ENCODE results near the gene SLCO2A1. TPM values are rescaled to one million over a fixed set of nuclear protein-coding genes. Genes with fewer than 3 reads are reported as not detected.

SLCO2A1 gene
- total and polyA plus RNA-seq, 4 experiments from 2014 or later, result not detected

DNA sequence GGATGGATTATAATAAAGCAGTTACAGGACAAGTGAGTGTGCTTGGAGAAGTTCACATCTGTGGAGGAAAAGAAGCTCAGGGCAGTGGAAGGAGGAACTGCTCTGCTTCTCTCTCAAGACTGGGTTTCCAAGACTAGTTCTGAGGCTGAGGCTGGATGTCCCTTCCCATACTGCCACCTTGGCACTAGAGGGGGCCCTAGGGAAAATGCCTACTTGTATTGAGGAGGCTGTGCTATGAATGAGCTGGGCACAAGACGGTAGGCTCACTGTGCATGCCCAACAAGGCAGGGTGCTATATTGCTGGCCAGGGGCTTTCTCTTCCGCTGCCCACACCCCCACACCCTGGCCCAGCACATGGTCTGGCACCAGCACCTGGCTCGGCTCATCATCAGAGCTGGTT is 65.2 kb downstream of the SLCO2A1 start:
- H3K4me3 Mint-ChIP-seq, result no peak overlapping the region
- no peak for DNase-seq
- Histone ChIP-seq H3K27me3 (ENCODE audit: insufficient read depth, low read length) (no peaks in the 10 kb centered on the region), H3K4me1 (ENCODE audit: insufficient read depth, low read length) (no peaks in the 10 kb centered on the region), H3K9me3 (ENCODE audit: control insufficient read depth in 1 of 2, low read length in 2 of 2) (no peaks in the 10 kb centered on the region), H3K36me3 (ENCODE audit: insufficient read depth, low read length) (no peaks in the 10 kb centered on the region), H3K27ac (ENCODE audit: low read depth, low read length) (no peak overlapping the region), H3K4me3 (ENCODE audit: low read length in 2 of 2) (no peak overlapping the region)
- H3K27ac Mint-ChIP-seq, result no peak overlapping the region
- CTCF ChIA-PET (ENCODE audit: partially characterized antibody), result no interaction called here
- H3K27me3 Mint-ChIP-seq, result peaks cover 1 to 3% of the 10 kb centered on the region in 2 donors
- POLR2A ChIA-PET (ENCODE audit: partially characterized antibody), result interaction anchor here (0.6 kb wide), 1 partner anchor 12 kb away, joined by 3 read pairs; no protein-coding TSS in a partner anchor
- no peaks in the 10 kb centered on the region for H3K4me1 Mint-ChIP-seq
- no peaks in the 10 kb centered on the region for H3K36me3 Mint-ChIP-seq
- intact Hi-C loops (cut with micrococcal nuclease), result no loop called here
- peaks cover 0 to 2% (median 0%) of the 10 kb centered on the region in 8 donors for H3K9me3 Mint-ChIP-seq

DNA sequence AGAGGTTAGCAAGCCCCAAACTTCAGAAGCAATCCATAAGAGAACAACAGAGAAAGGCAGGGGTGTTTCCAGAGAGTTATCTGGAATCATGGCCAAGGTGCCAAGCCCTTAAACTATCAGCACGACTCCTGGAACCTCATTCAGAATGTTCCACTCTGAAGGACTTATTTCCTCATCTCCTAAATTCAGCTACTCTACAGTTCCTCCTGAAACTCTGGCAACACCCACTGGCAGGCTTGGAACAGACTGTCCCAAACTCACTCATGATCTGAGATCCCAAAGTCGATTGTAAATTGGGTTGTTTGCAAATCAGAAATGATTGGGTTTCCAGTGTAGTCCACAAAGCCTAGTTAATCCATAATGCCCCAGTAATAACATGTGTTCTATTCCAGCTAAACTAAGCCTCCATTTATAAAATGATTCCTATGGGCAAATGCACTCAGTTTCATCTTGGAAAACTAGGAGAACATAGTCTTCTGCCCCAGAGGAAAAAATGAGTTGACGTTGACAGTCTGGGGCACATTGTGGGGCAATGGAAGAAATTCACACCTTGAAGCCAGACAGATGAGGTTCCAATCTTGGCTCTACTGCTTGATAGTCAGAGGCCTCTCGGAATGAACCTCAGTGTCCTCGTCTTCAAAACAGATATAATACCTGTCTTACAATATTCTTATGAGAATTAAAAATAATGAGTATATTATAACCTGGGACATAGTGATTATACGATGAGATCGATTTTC is 65.9 kb downstream of the SLCO2A1 start:
- Histone ChIP-seq H3K4me3 (ENCODE audit: low read length in 2 of 2) (no peak overlapping the region), H3K36me3 (ENCODE audit: insufficient read depth, low read length) (no peaks in the 10 kb centered on the region), H3K27me3 (ENCODE audit: insufficient read depth, low read length) (no peaks in the 10 kb centered on the region), H3K27ac (ENCODE audit: low read depth, low read length) (no peak overlapping the region), H3K9me3 (ENCODE audit: control insufficient read depth in 1 of 2, low read length in 2 of 2) (no peaks in the 10 kb centered on the region), H3K4me1 (ENCODE audit: insufficient read depth, low read length) (no peaks in the 10 kb centered on the region)
- peaks cover 1 to 2% of the 10 kb centered on the region in 2 donors for H3K27me3 Mint-ChIP-seq
- H3K9me3 Mint-ChIP-seq, result peaks cover 0 to 2% (median 0%) of the 10 kb centered on the region in 8 donors
- no peaks in the 10 kb centered on the region for H3K36me3 Mint-ChIP-seq
- CTCF ChIA-PET (ENCODE audit: partially characterized antibody), result no interaction called here
- H3K4me3 Mint-ChIP-seq, result no peak overlapping the region
- POLR2A ChIA-PET (ENCODE audit: partially characterized antibody), result no interaction called here
- H3K27ac Mint-ChIP-seq, result no peak overlapping the region
- intact Hi-C loops (cut with micrococcal nuclease), result no loop called here
- H3K4me1 Mint-ChIP-seq, result no peaks in the 10 kb centered on the region
- no peak for DNase-seq

DNA sequence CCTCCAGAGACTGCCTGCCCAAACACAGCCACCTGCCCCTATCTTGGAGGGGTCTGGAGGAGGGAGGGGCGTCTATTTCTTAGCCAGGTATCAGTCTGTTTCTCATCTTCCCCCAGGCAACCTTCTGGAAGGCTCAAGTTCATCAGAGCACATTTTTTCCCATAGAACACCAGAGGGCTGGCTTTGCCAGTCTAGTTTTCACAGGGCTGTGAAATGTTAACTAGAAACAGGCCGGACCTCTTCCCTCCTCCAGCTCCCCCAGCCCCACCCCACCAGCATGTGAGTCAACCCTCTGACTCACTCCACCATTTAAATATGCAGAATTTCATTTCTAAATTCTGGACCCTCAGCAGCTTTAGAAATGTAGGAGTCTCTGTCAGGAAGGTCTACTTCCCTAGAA is 66.9 kb downstream of the SLCO2A1 start:
- Histone ChIP-seq H3K4me1 (ENCODE audit: insufficient read depth, low read length) (no peaks in the 10 kb centered on the region), H3K4me3 (ENCODE audit: low read length in 2 of 2) (no peak overlapping the region), H3K27ac (ENCODE audit: low read depth, low read length) (no peak overlapping the region), H3K27me3 (ENCODE audit: insufficient read depth, low read length) (no peaks in the 10 kb centered on the region), H3K9me3 (ENCODE audit: control insufficient read depth in 1 of 2, low read length in 2 of 2) (no peaks in the 10 kb centered on the region), H3K36me3 (ENCODE audit: insufficient read depth, low read length) (no peaks in the 10 kb centered on the region)
- ChIA-PET POLR2A (ENCODE audit: partially characterized antibody) (no interaction called here), CTCF (ENCODE audit: partially characterized antibody) (no interaction called here)
- H3K9me3 Mint-ChIP-seq, result peaks cover 0 to 2% (median 0%) of the 10 kb centered on the region in 8 donors
- intact Hi-C loops (cut with micrococcal nuclease), result no loop called here
- no peaks in the 10 kb centered on the region for H3K36me3 Mint-ChIP-seq
- DNase-seq, result no peak
- no peak overlapping the region for H3K27ac Mint-ChIP-seq
- H3K4me1 Mint-ChIP-seq, result no peaks in the 10 kb centered on the region
- H3K4me3 Mint-ChIP-seq, result no peak overlapping the region
- H3K27me3 Mint-ChIP-seq, result no peaks in the 10 kb centered on the region

DNA sequence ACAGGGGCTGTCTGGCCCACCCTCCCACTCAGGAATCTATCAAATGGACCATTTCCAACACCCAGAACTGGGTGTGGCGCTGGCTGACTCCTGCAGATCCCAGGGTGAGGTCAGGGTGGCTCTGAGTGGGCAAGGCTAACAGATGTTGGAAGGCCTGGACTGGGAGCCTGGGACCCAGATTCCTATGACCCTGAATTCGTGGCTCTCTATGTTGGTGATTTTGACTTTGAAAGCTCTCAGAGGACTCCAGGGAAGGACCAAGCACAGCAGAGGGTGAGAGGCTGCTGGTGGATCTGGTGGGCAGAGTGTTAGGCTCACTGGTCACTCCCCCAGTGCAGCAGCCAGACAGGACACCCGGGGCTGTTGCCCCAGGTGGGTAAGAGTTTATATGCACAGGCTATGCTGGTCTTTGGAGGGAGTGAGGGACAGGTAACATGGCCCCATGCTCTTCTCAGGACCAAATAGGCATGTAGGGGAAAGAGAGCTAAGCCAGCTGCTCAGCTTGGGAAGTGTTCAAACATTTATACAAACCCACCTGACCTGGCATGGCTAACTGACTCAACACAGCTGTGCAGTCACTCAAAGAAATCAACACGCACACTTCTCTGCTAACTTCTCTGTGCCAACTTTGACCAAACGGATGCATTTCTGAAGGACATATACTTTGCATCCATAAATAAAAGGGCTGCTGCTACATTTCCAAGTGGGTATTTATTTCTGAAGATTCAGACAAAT is 71.5 kb downstream of the SLCO2A1 start:
- intact Hi-C loops (cut with micrococcal nuclease), result no loop called here
- H3K9me3 Mint-ChIP-seq, result peaks cover 0 to 4% (median 0%) of the 10 kb centered on the region in 8 donors
- H3K27ac Mint-ChIP-seq, result peak overlapping the region in 1 of 7 donors; percentile 61
- H3K36me3 Mint-ChIP-seq, result no peaks in the 10 kb centered on the region
- Histone ChIP-seq H3K4me1 (ENCODE audit: insufficient read depth, low read length) (no peaks in the 10 kb centered on the region), H3K27ac (ENCODE audit: low read depth, low read length) (no peak overlapping the region), H3K9me3 (ENCODE audit: control insufficient read depth in 1 of 2, low read length in 2 of 2) (no peaks in the 10 kb centered on the region), H3K36me3 (ENCODE audit: insufficient read depth, low read length) (no peaks in the 10 kb centered on the region), H3K27me3 (ENCODE audit: insufficient read depth, low read length) (no peaks in the 10 kb centered on the region), H3K4me3 (ENCODE audit: low read length in 2 of 2) (no peak overlapping the region)
- CTCF ChIA-PET (ENCODE audit: partially characterized antibody), result no interaction called here
- no peak overlapping the region for H3K4me3 Mint-ChIP-seq
- peaks cover 3 to 12% of the 10 kb centered on the region in 2 donors for H3K27me3 Mint-ChIP-seq
- H3K4me1 Mint-ChIP-seq, result no peaks in the 10 kb centered on the region
- POLR2A ChIA-PET (ENCODE audit: partially characterized antibody), result no interaction called here
- no peak for DNase-seq

DNA sequence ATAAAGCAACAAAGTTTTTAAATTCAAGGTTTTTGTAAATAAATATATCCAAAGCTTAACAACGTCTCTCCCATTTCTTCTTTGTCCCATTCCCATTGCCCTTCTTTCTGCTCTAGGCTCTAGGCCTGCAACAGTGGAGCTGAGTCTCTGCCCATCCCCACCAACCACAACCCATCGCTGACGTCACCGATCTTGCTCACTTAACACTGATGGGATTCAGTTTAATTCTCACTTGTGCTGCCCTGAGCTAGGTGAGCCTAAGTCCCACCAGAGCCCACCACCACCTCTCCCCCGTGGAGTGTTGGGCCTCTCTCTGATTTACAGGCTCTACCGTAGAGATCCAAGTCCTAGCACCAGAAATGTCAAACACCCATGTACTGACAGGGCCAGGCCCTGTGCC is 72.7 kb downstream of the SLCO2A1 start:
- no peak overlapping the region for H3K4me3 Mint-ChIP-seq
- Histone ChIP-seq H3K9me3 (ENCODE audit: control insufficient read depth in 1 of 2, low read length in 2 of 2) (no peaks in the 10 kb centered on the region), H3K27me3 (ENCODE audit: insufficient read depth, low read length) (no peaks in the 10 kb centered on the region), H3K4me3 (ENCODE audit: low read length in 2 of 2) (no peak overlapping the region), H3K4me1 (ENCODE audit: insufficient read depth, low read length) (no peaks in the 10 kb centered on the region), H3K27ac (ENCODE audit: low read depth, low read length) (no peak overlapping the region), H3K36me3 (ENCODE audit: insufficient read depth, low read length) (no peaks in the 10 kb centered on the region)
- H3K9me3 Mint-ChIP-seq, result peaks cover 0 to 4% (median 0%) of the 10 kb centered on the region in 8 donors
- peaks cover 3 to 12% of the 10 kb centered on the region in 2 donors for H3K27me3 Mint-ChIP-seq
- CTCF ChIA-PET (ENCODE audit: partially characterized antibody), result no interaction called here
- H3K27ac Mint-ChIP-seq, result no peak overlapping the region
- DNase-seq, result no peak
- POLR2A ChIA-PET (ENCODE audit: partially characterized antibody), result no interaction called here
- no peaks in the 10 kb centered on the region for H3K4me1 Mint-ChIP-seq
- intact Hi-C loops (cut with micrococcal nuclease), result no loop called here
- no peaks in the 10 kb centered on the region for H3K36me3 Mint-ChIP-seq

DNA sequence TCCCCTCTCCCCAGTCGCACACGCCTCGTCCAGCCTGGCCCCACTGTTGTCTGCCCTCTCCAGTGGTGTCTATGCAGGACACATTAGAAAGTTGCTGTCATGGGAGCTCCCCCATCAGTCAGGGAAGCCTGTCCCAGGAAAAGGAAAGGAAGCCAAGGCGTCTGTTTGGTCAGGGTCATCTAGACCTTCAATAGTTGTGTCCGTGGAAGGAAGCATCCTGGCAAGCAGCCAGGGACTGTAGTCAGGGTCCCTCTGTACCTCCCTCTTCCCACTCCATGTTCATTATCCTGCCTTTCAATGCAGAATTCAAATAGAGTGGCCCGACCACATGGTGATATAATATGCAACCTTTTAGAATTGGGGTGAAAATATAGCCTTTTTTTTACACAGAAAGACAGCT is 73.4 kb downstream of the SLCO2A1 start:
- ChIA-PET CTCF (ENCODE audit: partially characterized antibody) (no interaction called here), POLR2A (ENCODE audit: partially characterized antibody) (no interaction called here)
- H3K4me3 Mint-ChIP-seq, result no peak overlapping the region

DNA sequence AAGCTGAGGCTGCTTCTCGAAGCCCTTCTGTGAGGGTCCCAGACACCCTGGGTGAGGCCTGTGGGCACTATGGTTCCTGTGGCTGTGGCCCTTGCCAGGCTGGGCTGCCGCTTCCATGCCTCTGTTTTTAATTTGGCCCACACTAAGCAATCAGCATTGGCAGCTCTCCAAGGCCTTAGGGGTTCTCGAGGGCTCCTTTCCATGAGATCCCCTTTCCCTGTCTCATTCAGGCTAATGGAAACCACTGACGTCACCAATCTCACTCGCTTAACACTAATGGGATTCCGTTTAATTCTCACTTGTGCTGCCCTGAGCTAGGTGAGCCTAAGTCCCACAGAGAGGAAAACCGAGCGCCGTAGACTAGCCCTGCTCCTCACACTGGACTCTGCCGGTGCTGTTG is 73.8 kb downstream of the SLCO2A1 start:
- Mint-ChIP-seq H3K27me3 (peaks cover 3 to 12% of the 10 kb centered on the region in 2 donors), H3K27ac (no peak overlapping the region), H3K4me3 (no peak overlapping the region), H3K4me1 (no peaks in the 10 kb centered on the region), H3K36me3 (no peaks in the 10 kb centered on the region), H3K9me3 (peaks cover 0 to 4% (median 0%) of the 10 kb centered on the region in 8 donors)
- no peaks in the 10 kb centered on the region for H3K36me3 ChIP-seq (ENCODE audit: insufficient read depth, low read length)
- H3K27ac ChIP-seq (ENCODE audit: low read depth, low read length), result no peak overlapping the region
- CTCF ChIA-PET (ENCODE audit: partially characterized antibody), result no interaction called here
- no peaks in the 10 kb centered on the region for H3K9me3 ChIP-seq (ENCODE audit: control insufficient read depth in 1 of 2, low read length in 2 of 2)
- no peaks in the 10 kb centered on the region for H3K27me3 ChIP-seq (ENCODE audit: insufficient read depth, low read length)
- DNase-seq, result no peak
- POLR2A ChIA-PET (ENCODE audit: partially characterized antibody), result no interaction called here
- intact Hi-C loops (cut with micrococcal nuclease), result no loop called here
- H3K4me1 ChIP-seq (ENCODE audit: insufficient read depth, low read length), result no peaks in the 10 kb centered on the region
- H3K4me3 ChIP-seq (ENCODE audit: low read length in 2 of 2), result no peak overlapping the region

More for the DNA sequence above, 73.4 kb downstream of the SLCO2A1 start:
- Histone ChIP-seq H3K27me3 (ENCODE audit: insufficient read depth, low read length) (no peaks in the 10 kb centered on the region), H3K9me3 (ENCODE audit: control insufficient read depth in 1 of 2, low read length in 2 of 2) (no peaks in the 10 kb centered on the region), H3K4me3 (ENCODE audit: low read length in 2 of 2) (no peak overlapping the region), H3K4me1 (ENCODE audit: insufficient read depth, low read length) (no peaks in the 10 kb centered on the region), H3K27ac (ENCODE audit: low read depth, low read length) (no peak overlapping the region), H3K36me3 (ENCODE audit: insufficient read depth, low read length) (no peaks in the 10 kb centered on the region)
- Mint-ChIP-seq H3K27ac (no peak overlapping the region), H3K27me3 (peaks cover 3 to 12% of the 10 kb centered on the region in 2 donors), H3K36me3 (no peaks in the 10 kb centered on the region), H3K4me1 (no peaks in the 10 kb centered on the region), H3K9me3 (peaks cover 0 to 4% (median 0%) of the 10 kb centered on the region in 8 donors)
- intact Hi-C loops (cut with micrococcal nuclease), result no loop called here
- DNase-seq, result no peak

All from CD4-positive, alpha-beta memory T cell (primary cell).